Activated CD4-positive, alpha-beta T cell treated with anti-CD3 and anti-CD28 coated beads for 24 hours (primary cell): ENCODE data around the gene BMPR1A.

Source experiments
- DNase-seq, 2 donors: peaks; one replicate each; pipeline ENCODE4 v3.0.0-alpha.2; 2020; ENCODE audit warnings: low read depth in 2 of 2

BMPR1A gene

GRCh38 chr10:86955501-86956194 is 199.2 kb downstream of the BMPR1A start:
- DNase-seq, result no peak

- no peak for DNase-seq
Observed at GRCh38 chr10:86956195-86956847, 199.9 kb downstream of the BMPR1A start.

- DNase-seq, result no peak
Observed at GRCh38 chr10:86956848-86957448, 200.5 kb downstream of the BMPR1A start.

- DNase-seq, result no peak
Observed at GRCh38 chr10:86957471-86958115, 201.2 kb downstream of the BMPR1A start, which contains the start of gene MMRN2. TSS of gene MMRN2 (minus strand) at chr10:86957615. CDS start at chr10:86957541, 74 bp downstream.

- DNase-seq, result no peak
Observed at GRCh38 chr10:86958116-86958900, 201.9 kb downstream of the BMPR1A start, which contains the start of gene SNCG. TSS of gene SNCG (plus strand) at chr10:86958599. CDS start at chr10:86958698, 99 bp downstream.

GRCh38 chr10:86958901-86959736 is 202.7 kb downstream of the BMPR1A start:
- DNase-seq, result no peak

- no peak for DNase-seq
Observed at GRCh38 chr10:86959737-86960002, 203.3 kb downstream of the BMPR1A start.

GRCh38 chr10:86960003-86960862 is 203.8 kb downstream of the BMPR1A start:
- no peak for DNase-seq

GRCh38 chr10:86960863-86961434 is 204.5 kb downstream of the BMPR1A start:
- DNase-seq, result no peak

- no peak for DNase-seq
Observed at GRCh38 chr10:86961481-86962091, 205.2 kb downstream of the BMPR1A start.

GRCh38 chr10:86962136-86962980 is 205.9 kb downstream of the BMPR1A start:
- no peak for DNase-seq

GRCh38 chr10:86962981-86963310 is 206.5 kb downstream of the BMPR1A start:
- DNase-seq, result no peak

GRCh38 chr10:86963341-86963919 is 207.0 kb downstream of the BMPR1A start:
- no peak for DNase-seq

GRCh38 chr10:86964061-86964846 is 207.8 kb downstream of the BMPR1A start:
- DNase-seq, result no peak

GRCh38 chr10:86964847-86965190 is 208.4 kb downstream of the BMPR1A start:
- DNase-seq, result no peak

- no peak for DNase-seq
Observed at GRCh38 chr10:86965986-86966654, 209.7 kb downstream of the BMPR1A start.

- no peak for DNase-seq
Observed at GRCh38 chr10:86967481-86967941, 211.1 kb downstream of the BMPR1A start.
